WTC11 (cell line): ENCODE results near the gene SLCO2A1.

Source experiments
- CTCF ChIP-seq: fragments of 200-600 bp; IDR thresholded peaks from 2 replicates; pipeline ENCODE4 v1.8.0; 2022; ENCODE audit warnings: antibody characterized with exemption
- MAX ChIP-seq: sonication (generic); formaldehyde crosslinking; IDR thresholded peaks from 2 replicates; pipeline ENCODE4 v1.8.0; 2022; ENCODE audit warnings: mild to moderate bottlenecking, missing genetic modification reagents
- NR2C2 ChIP-seq: sonication (generic); formaldehyde crosslinking; IDR thresholded peaks from 2 replicates; pipeline ENCODE4 v1.8.0; 2022; ENCODE audit warnings: mild to moderate bottlenecking, missing genetic modification reagents
- NR3C1 ChIP-seq: sonication (generic); formaldehyde crosslinking; conservative IDR thresholded peaks from 2 replicates; pipeline ENCODE4 v1.8.1; 2023; ENCODE audit warnings: low read depth, mild to moderate bottlenecking, missing genetic modification reagents
- SP1 ChIP-seq: sonication (generic); formaldehyde crosslinking; conservative IDR thresholded peaks from 2 replicates; pipeline ENCODE4 v1.8.1; 2022; ENCODE audit warnings: missing genetic modification reagents
- ZNF121 ChIP-seq: sonication (generic); formaldehyde crosslinking; IDR thresholded peaks from 2 replicates; pipeline ENCODE4 v1.8.0; 2023; ENCODE audit warnings: missing genetic modification reagents
- ZNF138 ChIP-seq: sonication (generic); formaldehyde crosslinking; conservative IDR thresholded peaks from 2 replicates; pipeline ENCODE4 v1.8.1; 2022; ENCODE audit warnings: mild to moderate bottlenecking, moderate library complexity, missing genetic modification reagents
- ZNF263 ChIP-seq: sonication (generic); formaldehyde crosslinking; IDR thresholded peaks from 2 replicates; pipeline ENCODE4 v1.8.1; 2022; ENCODE audit warnings: low read depth, mild to moderate bottlenecking, moderate library complexity, missing genetic modification reagents
- TF ChIP-seq, protein P1 (sequence below): sonication (generic); formaldehyde crosslinking; IDR thresholded peaks from 2 replicates; pipeline ENCODE4 v1.8.1; 2022; ENCODE audit warnings: mild to moderate bottlenecking, missing genetic modification reagents, moderate library complexity, borderline replicate concordance
- TF ChIP-seq, protein P2 (sequence below): sonication (generic); formaldehyde crosslinking; conservative IDR thresholded peaks from 2 replicates; pipeline ENCODE4 v1.8.1; 2022; ENCODE audit warnings: mild to moderate bottlenecking, missing genetic modification reagents
- TF ChIP-seq, protein P3 (sequence below): sonication (generic); formaldehyde crosslinking; IDR thresholded peaks from 2 replicates; pipeline ENCODE4 v1.8.1; 2023; ENCODE audit warnings: mild to moderate bottlenecking, missing genetic modification reagents
- TF ChIP-seq, protein P4 (sequence below): sonication (generic); formaldehyde crosslinking; IDR thresholded peaks from 2 replicates; pipeline ENCODE4 v1.8.0; 2022; ENCODE audit warnings: mild to moderate bottlenecking, missing genetic modification reagents

GRCh38 chr3:133966954-133967353 lies 62.8 kb downstream of the SLCO2A1 start:
- no peak for TF ChIP-seq CTCF
- TF ChIP-seq MAX (CRISPR knock-in tag), result no peak
- TF ChIP-seq, protein P1, sequence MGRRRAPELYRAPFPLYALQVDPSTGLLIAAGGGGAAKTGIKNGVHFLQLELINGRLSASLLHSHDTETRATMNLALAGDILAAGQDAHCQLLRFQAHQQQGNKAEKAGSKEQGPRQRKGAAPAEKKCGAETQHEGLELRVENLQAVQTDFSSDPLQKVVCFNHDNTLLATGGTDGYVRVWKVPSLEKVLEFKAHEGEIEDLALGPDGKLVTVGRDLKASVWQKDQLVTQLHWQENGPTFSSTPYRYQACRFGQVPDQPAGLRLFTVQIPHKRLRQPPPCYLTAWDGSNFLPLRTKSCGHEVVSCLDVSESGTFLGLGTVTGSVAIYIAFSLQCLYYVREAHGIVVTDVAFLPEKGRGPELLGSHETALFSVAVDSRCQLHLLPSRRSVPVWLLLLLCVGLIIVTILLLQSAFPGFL, result no peak
- TF ChIP-seq, protein P2, sequence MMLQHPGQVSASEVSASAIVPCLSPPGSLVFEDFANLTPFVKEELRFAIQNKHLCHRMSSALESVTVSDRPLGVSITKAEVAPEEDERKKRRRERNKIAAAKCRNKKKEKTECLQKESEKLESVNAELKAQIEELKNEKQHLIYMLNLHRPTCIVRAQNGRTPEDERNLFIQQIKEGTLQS (CRISPR knock-in tag), result no peak
- no peak for TF ChIP-seq ZNF121 (CRISPR knock-in tag)
- TF ChIP-seq, protein P3, sequence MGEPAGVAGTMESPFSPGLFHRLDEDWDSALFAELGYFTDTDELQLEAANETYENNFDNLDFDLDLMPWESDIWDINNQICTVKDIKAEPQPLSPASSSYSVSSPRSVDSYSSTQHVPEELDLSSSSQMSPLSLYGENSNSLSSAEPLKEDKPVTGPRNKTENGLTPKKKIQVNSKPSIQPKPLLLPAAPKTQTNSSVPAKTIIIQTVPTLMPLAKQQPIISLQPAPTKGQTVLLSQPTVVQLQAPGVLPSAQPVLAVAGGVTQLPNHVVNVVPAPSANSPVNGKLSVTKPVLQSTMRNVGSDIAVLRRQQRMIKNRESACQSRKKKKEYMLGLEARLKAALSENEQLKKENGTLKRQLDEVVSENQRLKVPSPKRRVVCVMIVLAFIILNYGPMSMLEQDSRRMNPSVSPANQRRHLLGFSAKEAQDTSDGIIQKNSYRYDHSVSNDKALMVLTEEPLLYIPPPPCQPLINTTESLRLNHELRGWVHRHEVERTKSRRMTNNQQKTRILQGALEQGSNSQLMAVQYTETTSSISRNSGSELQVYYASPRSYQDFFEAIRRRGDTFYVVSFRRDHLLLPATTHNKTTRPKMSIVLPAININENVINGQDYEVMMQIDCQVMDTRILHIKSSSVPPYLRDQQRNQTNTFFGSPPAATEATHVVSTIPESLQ (CRISPR knock-in tag), result no peak
- no peak for TF ChIP-seq NR2C2 (CRISPR knock-in tag)
- TF ChIP-seq NR3C1 (CRISPR knock-in tag), result no peak
- TF ChIP-seq ZNF263, result no peak
- TF ChIP-seq ZNF138 (CRISPR knock-in tag), result no peak
- TF ChIP-seq SP1 (CRISPR knock-in tag), result no peak
- TF ChIP-seq, protein P4, sequence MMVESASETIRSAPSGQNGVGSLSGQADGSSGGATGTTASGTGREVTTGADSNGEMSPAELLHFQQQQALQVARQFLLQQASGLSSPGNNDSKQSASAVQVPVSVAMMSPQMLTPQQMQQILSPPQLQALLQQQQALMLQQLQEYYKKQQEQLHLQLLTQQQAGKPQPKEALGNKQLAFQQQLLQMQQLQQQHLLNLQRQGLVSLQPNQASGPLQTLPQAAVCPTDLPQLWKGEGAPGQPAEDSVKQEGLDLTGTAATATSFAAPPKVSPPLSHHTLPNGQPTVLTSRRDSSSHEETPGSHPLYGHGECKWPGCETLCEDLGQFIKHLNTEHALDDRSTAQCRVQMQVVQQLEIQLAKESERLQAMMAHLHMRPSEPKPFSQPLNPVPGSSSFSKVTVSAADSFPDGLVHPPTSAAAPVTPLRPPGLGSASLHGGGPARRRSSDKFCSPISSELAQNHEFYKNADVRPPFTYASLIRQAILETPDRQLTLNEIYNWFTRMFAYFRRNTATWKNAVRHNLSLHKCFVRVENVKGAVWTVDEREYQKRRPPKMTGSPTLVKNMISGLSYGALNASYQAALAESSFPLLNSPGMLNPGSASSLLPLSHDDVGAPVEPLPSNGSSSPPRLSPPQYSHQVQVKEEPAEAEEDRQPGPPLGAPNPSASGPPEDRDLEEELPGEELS, result no peak
